Measurements from ENCODE around the gene RSRC1.

DNA sequence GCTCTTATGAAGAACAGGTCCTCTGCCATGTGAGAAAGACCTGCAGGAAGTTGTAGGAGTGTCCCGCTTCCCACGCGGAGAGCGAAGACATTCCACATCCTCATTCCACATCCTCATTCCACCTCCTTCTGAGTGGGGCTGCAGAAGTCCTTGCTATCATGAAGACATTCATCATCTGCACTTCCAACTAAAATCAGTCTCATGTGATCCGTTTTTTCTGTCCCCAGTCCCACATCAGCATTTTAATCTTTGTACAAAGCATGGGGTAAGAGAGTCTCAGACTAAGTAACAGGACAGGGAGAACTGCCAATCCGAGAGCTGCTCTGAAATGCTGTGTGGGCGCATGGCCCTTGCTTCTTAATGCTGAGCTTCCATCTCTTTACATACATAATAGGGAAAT, 227.2 kb downstream of the RSRC1 start:
- no peak for TF ChIP-seq POLR2A (IDR thresholded peaks at IDR 0.05; ENCODE audit: low read depth, low read length)
- no peak for TF ChIP-seq SPI1 (IDR thresholded peaks at IDR 0.05; ENCODE audit: low read depth, low read length)
- no peak for TF ChIP-seq TAF1 (IDR thresholded peaks at IDR 0.05; ENCODE audit: low read depth, low read length)
- TF ChIP-seq POLR2AphosphoS5 (IDR thresholded peaks at IDR 0.05; ENCODE audit: low read depth, low read length), result no peak
